GM12801 (cell line): ENCODE measurements around the gene MORN4.

Experiments
- TF ChIP-seq, protein P1 (sequence below): IDR thresholded peaks from one replicate; pipeline ENCODE4 v1.5.1; 2011; ENCODE audit warnings: control low read depth; ENCODE audit not compliant: insufficient read length; ENCODE audit errors: extremely low read depth

The MORN4 gene

DNA sequence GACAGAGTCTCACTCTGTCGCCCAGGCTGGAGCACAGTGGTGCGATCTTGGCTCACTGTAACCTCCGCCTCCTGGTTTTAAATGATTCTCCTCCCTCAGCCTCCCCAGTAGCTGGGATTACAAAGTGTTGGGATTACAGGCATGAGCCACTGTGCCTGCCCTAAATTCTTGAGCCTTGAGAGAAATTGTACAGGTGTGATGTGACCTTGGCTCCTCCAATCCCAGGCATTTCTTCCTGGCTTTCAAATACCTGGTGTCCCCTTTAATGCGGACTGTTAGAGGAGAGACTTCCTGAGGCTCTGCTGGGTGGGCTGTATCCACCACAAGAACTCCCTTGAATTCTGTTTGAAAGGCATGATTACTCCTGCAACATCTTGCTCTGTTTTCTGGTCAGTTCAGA is 15.0 kb downstream of the MORN4 start:
- TF ChIP-seq, protein P1, sequence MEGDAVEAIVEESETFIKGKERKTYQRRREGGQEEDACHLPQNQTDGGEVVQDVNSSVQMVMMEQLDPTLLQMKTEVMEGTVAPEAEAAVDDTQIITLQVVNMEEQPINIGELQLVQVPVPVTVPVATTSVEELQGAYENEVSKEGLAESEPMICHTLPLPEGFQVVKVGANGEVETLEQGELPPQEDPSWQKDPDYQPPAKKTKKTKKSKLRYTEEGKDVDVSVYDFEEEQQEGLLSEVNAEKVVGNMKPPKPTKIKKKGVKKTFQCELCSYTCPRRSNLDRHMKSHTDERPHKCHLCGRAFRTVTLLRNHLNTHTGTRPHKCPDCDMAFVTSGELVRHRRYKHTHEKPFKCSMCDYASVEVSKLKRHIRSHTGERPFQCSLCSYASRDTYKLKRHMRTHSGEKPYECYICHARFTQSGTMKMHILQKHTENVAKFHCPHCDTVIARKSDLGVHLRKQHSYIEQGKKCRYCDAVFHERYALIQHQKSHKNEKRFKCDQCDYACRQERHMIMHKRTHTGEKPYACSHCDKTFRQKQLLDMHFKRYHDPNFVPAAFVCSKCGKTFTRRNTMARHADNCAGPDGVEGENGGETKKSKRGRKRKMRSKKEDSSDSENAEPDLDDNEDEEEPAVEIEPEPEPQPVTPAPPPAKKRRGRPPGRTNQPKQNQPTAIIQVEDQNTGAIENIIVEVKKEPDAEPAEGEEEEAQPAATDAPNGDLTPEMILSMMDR, result no peak

DNA sequence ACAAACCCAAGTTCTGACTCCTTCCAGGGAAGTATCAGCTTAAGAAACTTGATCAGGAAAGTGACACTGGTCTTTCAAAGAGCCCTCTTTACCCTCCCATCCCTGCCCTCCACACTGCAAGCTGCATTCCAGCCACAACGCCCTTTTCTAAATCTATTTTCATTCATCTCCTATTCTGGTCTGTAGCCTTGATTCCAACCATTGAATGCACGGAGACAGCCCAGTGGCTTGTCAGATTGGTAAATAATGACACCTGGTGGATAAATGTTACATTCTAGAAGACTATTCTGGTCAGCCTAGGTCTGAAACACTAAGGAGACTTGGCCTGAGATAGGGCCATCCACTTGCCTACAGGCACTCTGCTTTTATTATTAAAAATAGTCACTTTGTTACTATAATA is 20.9 kb downstream of the MORN4 start:
- TF ChIP-seq, protein P1, result no peak

DNA sequence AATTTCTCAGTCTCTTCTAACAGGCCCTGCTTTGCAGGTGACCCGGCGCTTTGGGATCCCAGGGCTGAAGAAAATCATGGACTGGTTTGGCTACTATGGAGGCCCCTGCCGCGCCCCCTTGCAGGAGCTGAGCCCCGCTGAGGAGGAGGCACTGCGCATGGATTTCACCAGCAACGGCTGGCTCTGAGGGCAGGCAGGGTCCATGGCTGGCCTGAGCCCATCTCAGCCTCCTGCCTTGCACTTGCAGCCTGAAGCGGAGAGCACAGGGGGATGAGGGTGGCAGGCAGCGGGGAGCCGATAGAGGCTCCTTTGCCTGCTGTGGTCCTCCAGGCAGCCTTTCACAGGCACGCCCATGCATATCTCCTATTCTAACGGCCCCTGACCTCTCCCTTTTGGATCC is 21.8 kb downstream of the MORN4 start:
- TF ChIP-seq, protein P1, result no peak

DNA sequence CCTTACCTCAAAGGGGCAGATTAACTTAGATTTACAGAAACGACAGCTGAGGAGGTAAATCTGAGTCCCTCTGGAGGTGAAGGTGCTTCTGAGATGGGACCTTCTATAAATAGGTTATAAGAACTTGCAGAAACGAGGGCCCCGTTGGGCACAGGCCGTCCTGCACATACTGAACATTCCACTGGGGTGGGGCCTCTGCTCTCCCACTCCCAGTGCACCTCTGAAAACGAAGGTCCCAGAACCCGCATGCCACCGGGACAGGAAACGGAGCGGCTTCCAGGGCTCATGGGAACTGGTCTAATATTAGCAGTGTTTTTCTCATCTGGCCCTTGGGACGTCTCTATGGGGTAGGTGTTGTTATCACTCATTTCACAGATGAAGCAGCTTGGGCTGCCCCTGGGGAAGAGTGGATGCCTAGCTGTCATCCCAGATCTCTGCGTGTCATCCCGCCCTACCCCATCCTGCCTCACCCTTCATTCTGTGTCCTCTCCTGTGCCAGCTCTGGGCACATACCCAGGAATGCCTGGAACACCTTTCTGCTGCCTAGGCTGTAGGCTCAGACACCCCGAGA is 24.2 kb downstream of the MORN4 start:
- TF ChIP-seq, protein P1, result no peak

DNA sequence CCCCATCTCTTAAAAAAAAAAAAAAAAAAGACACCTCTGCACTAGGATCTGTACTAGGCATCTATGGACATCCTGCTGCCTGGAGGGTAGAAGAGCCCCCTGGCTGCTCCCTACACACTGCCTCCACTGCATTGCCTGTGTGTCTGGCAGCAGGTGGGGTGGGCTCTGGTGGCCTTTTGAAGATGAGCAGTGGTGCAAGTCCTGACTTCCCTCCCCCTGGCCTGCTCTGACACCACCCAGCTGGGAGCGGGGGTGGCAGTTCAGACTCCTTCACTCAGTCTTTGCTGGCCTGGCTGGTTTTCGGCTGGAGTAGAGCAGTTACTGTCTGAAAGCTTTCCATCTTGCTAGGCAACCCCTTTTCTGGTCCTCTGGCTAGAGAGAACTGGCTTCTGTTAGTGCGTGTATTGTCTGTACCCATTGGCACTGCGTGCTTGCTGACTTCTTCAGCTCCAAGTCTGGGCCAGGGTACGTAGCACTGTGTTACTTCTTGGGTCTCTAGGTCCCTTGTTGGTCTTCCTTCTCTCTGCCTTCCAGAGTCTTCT is 26.1 kb downstream of the MORN4 start:
- TF ChIP-seq, protein P1, result no peak

DNA sequence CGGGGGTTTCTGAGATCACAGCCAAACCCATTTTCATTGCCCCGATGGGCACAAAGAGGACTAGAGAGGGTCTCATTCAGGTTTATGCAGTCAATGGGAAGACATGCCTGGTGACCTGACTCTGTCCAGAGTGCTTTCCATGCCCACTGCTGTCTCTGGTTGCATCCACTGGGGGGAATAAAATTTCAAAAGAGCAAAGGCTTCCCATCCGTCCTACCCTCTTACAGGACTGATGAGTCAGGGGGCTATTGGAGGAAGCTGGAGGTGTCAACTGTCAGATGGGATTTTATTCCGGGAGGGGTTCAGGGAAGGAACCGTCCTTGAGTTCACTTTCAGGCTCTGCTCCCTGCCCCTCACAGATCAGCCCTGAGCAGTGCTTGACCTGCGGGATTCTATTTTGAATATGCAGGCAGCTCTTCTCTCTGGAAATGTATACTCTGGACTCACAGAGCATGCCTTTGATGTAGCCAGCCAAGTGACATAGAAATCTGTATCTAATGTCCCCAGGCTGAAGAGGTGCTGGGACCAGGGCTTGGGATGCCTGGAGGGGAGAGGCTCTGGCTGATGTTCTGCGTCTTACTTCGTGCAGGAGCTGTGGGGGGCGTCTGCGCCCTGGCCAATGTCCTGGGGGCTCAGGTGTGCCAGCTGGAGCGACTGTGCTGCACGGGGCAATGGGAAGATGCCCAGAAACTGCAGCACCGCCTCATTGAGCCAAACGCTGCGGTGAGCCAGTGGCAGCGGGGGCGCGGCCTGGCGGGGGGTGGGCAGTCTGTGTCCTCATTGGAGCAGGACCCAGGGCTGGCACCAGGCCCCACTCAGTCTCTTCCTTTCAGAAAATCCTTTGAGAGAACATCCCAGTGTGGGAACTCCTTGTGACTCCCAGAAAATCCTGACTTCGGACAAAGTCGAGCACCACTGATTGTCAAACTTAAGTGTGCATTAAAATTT is 31.8 kb downstream of the MORN4 start:
- TF ChIP-seq, protein P1, result no peak

DNA sequence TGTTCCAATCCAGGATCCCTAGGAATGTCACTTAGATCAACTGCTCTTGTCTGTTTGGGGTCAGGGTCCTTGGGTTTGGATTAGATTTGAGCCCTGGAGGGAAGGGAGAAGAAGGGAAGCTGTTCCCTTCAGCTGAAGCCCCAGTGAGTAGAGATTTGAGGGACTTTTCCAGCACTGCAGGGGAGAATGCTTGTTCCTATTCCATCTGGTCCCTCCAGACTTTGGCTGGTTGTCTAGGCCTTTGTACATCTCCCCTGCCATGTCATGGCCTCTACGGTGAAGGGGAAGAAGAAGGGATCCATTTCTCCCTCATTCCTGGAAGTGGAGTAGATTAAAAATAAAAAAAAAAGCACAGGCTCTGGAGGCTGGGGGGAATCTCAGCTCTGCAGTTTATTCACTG is 32.7 kb downstream of the MORN4 start:
- TF ChIP-seq, protein P1, result no peak
